Tibial nerve (tissue), 3 donors: Measurements from ENCODE around the gene CTNNA3.

ENCODE experiments used
- POLR2A ChIP-seq, 2 donors: fragments of 450-650 bp; IDR thresholded peaks; one replicate each; pipeline ENCODE4 v1.6.1; 2017; ENCODE audit warnings: antibody characterized with exemption in 2 of 2, mild to moderate bottlenecking in 2 of 2, moderate library complexity in 2 of 2
- TF ChIP-seq, protein P1 (sequence below), 5 experiments: fragments of 200-600 bp in 3 of 5; fragments of 450-650 bp in 2 of 5; sonication (generic) in 3 of 5; IDR thresholded peaks; one replicate each; pipeline ENCODE4 v1.5.1; 2016 to 2019; ENCODE audit warnings: antibody characterized with exemption in 5 of 5, mild to moderate bottlenecking in 3 of 5, moderate library complexity in 2 of 5

DNA sequence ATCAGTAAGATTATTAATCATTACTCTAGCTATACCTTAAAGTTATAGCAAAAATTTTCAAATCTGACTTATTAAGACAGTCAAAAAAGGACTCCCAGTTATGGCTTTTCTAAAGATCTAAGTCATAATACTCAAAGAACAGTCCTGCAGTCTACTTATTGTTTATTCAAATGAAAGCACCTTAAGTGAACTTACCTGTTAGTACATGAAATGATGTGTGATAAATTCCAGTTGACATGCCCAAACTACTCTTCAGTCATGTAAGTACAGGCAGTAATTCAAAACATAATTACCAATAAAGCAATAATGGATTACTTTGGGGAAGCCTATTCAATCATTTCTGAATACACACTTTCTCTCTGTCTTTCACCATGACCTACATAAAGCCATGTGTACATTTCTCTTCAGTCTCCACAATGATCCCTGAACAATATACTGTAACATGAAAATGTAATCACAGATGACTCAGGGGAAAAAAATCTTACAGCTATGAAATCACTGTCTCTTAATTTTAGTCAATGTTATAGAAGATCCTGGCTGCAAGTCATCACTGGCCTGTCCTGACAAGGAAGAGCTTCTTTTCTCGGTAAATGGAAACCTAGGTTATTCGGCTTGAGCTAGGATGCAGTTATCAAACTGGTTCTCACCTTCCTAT lies 1190.9 kb downstream of the CTNNA3 start:
- TF ChIP-seq, protein P1, sequence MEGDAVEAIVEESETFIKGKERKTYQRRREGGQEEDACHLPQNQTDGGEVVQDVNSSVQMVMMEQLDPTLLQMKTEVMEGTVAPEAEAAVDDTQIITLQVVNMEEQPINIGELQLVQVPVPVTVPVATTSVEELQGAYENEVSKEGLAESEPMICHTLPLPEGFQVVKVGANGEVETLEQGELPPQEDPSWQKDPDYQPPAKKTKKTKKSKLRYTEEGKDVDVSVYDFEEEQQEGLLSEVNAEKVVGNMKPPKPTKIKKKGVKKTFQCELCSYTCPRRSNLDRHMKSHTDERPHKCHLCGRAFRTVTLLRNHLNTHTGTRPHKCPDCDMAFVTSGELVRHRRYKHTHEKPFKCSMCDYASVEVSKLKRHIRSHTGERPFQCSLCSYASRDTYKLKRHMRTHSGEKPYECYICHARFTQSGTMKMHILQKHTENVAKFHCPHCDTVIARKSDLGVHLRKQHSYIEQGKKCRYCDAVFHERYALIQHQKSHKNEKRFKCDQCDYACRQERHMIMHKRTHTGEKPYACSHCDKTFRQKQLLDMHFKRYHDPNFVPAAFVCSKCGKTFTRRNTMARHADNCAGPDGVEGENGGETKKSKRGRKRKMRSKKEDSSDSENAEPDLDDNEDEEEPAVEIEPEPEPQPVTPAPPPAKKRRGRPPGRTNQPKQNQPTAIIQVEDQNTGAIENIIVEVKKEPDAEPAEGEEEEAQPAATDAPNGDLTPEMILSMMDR (IDR thresholded peaks at IDR 0.05) = no peak
- no peak for TF ChIP-seq POLR2A (IDR thresholded peaks at IDR 0.05)
